NCI-H146 treated with DMSO at 0.1 percent for 48 hours (cell line): ENCODE results near the gene HOXA1.

Source experiments
- DNase-seq: peaks from one replicate; lab custom pipeline; 2025; ENCODE audit not compliant: unreplicated experiment; lab: John Stamatoyannopoulos, UW

Gene HOXA1

DNA sequence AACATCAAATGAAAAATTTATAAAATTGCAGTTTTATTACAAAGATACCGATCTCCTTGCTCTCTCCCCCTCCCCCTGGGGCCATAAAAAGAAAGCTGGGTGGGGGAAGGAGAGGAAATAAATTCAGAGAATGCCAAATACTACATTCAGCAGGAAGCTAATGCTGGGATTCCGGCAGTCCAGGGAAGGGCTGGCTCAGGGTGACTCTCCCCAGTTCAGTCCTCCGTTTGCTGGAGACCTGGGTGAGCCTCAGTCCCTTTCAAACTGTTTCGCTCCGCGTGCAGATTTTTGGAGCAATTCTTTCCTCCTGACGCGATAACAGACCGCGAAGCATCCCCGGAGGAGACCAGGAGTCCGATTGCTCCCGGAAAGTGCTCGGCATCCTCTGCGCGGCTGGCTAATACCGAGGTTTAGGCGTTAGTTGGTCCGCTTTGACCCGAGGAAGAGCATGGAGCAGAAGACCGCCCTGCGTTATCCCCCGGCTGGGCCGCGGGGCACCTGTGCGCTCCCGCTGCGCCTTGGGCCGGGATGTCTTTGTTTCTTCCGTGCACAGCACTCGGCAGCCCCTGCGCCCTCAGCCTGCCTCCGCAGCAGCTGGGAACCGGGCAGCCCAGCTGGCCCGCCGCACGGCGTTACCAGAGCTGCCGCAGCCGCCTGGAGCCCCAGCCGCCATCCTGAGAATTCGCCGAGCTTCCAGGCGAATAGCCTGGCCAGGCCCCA is 10.5 kb upstream of the HOXA1 start:
- no peak for DNase-seq

DNA sequence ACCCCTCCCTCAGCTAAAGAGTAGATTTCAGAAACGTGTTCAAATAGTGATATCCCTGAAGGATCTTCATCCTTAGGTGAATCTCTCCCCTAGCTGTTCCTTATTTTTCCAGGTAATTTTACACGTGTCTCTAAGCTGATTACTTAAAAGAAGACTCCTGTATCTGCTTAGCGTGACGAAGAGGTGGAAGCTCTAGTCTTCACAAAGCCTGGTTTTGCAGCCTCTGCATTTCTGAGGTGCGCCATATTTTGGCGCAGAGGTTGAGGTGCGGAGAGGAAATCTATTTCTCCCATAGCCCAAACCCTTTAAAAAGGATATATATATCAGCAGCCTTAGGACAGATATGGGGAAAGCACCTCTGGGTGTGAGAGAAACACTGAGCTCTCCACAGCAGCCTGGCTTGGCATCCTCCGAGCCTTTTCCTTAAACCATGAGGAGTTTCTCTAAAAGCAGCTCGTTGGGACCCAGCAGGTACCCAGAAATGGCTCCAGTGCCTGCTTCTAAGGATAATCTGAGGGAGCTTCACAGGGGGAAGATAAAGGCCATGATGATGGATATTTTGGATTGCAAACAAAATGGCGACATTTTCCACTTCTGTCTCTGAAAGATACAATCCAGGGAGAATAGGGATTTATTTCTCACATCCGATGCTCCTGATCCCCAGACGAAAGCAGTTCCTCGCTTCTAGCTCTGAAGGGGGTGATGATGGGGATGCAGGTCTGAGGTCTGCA is 9.7 kb upstream of the HOXA1 start:
- no peak for DNase-seq

DNA sequence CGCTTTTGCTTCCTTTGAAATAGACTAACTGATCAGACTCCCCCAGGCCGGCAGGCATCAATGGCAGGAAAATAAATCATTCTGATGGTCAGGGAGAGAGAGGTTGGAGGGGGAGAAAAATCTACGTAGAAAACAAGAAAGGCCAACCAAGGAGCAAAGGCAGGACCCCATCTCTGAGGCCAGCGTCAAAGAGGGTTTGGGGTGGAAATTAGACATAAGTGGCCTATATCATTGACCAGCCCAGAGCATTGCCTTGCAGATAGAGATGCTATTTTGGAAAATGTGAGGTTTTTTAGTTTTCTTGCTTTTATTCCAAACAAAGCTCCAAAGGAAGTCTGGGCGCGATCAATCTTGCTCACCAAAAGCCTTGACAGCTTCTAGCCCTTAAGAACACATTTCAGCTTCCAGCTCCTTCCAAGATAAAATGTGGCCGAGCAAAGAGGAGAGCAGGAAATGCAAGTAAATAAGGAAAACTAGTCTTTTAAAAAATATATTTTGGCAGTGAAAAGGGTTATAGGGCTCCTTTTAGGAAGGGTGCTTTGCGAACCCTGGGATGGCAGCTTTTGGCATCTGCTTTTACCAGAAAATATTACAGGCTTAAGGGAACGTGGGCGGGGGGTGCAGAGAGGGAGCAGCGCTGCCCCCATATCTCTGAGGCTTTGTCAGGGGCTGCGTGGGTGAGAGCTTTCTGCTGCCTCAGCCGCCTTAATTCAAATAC is 8.7 kb upstream of the HOXA1 start:
- DNase-seq: no peak

DNA sequence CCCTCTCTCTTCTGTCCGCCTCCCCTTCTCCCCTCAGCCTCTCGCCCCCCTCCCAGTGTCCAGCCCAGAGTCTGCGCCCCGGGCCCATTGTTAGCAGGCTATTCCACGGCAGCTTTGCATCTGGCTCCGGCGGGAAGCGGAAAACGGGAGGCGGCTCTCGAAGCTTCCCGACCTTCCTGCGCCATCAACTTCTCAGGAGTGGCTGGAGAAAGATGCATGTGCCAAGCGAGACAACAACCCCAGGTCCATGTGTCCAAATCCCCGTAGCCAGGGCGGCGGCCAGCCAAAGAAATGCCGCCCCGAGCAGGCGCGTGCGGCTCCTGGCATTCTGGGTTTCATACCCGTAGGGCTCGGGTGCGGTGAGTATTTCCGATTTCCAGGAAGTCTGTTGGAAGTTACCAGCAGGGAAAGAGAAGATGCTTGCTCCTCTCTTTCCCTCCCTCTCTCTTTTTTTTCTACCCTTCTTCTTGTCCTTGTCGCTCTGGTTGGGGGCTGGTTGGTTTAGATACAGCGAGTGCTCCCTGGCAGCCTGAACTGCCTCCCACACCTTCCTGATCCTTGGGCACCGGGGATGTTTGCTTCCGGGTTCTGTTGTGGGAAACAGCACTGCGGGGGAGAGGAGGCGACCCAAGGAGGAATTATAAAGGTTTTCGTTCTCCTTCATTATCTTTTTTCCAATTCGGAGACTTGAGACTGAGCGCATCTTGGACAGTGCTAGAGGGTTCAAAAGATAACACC is 7.9 kb upstream of the HOXA1 start:
- DNase-seq: no peak

DNA sequence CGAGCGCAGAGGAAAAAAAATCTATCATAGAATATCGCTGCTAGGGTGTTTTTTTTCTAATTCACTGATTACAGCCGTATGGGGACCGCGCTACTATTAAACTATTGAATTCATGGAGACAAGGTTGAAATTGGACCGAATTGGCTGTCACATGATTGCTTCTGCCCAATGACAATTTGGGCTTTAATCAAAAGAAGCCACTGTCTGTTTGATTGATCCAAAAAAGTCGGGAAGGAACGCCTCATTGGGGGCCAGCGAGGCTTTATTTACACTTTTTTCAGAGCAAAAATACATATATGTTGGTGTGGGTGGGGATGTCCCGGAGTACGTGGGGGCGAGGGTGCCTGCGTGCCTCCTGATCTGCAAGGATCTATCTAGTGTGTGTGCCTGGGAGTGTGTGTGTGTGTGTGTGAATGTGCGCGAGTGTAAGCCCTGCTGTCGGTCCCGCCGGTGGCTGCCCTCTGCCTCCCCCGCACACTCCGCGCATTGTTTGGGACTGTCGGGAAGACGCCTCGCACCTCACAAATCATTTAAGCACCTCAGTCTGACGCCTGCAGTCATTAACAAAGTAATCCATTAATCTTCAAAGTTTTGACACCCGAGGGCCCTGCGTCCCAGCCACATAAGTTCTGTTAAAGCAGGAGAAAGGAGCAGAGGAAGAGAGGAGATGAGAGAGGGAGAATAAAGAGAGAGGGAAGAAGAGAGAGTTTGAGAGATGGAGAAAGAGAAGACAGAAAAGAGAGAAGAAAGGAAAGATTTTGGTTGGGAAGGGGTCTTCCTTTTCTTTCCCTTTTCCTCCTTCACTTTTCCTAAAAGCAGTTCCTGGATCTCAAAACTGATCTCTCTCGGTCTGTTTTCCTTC is 7.0 kb upstream of the HOXA1 start, which contains the start of gene HOXA2:
TSS of gene HOXA2 (minus strand) at position 103 of the 862 bp plus-strand sequence. CDS start 183 bp downstream, outside the sequence.
- no peak for DNase-seq

DNA sequence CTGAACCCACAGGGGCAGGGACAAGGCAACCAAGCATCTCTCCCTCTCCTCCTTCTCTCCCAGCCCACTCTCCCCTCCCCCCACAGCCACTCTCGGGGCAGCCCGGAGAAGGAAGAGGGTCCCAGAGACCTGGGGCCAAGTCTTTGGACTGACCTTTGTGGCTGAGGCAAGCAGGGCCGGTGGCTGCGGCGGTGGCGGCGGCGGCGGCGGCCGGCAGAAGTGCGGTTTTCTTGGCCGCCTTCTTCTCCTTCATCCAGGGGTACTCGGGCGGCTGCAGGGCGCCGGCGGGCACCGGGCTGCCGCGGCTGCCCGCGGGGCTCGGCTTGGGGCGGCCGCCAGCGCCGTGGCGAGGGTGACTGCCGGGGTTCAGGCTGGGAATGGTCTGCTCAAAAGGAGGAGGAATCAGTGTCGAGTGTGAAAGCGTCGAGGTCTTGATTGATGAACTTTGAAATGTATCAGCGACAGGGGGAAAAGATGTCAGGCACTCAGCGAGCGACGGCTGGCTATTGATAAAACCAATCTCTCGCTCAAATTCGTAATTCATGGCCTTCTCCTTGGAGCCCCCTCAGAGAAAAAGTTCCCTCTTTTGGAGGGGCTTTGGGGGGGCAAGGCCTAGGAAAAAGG is 6.3 kb upstream of the HOXA1 start:
- DNase-seq: no peak

DNA sequence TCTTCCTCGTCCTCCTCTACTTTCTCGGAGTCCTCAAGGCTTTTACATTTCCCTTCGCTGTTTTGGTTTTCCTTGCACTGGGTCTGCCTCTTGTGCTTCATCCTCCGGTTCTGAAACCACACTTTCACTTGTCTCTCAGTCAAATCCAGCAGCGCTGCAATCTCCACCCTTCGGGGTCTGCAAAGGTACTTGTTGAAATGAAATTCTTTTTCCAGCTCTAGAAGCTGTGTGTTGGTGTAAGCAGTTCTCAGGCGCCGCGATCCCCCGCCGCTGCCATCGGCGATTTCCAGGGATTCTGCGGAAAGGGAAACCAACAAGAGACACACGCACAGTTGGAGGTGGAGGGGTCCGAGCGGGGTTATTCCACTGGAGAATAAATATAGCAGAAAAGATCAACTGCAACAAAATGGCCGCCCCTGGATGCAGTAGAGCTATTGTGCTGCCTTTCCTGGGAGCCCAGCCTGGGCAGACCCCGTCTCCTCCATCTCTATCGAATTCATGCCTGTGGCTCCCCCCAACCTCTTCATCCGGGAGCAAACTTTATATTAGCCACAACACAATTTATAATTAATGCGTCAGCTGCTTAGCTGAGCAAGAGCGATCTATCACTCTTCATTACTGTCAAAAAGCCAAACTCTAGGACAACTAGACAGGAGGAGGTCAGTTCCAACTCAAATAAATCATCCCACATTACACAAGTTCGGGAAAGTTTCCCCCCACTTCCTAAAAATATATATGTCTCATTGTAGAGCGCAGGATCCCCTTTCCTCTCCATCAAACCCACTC is 5.6 kb upstream of the HOXA1 start:
- no peak for DNase-seq

DNA sequence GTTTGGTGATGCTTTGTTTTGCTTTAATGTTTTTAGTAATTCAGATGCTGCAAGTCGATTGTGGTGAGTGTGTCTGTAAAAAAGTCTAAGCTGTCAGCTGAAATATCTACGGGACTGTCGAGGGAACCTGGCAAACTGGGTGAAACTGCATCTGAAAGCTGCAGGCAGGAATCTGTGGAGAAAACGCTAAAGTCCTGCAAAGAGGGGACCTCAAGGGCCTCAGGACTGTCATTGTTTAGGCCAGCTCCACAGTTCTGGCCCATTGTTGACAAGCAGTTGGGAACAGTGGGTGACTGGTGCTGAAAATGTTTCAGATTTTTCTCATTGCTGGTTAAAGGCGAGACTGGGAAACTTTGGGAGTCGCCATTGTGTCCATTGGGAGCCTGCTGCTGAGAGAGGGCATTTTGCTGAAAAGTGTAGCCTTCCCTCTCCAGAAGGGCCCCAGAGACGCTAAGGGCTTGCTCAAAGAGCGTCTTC is 4.9 kb upstream of the HOXA1 start:
- DNase-seq: no peak

DNA sequence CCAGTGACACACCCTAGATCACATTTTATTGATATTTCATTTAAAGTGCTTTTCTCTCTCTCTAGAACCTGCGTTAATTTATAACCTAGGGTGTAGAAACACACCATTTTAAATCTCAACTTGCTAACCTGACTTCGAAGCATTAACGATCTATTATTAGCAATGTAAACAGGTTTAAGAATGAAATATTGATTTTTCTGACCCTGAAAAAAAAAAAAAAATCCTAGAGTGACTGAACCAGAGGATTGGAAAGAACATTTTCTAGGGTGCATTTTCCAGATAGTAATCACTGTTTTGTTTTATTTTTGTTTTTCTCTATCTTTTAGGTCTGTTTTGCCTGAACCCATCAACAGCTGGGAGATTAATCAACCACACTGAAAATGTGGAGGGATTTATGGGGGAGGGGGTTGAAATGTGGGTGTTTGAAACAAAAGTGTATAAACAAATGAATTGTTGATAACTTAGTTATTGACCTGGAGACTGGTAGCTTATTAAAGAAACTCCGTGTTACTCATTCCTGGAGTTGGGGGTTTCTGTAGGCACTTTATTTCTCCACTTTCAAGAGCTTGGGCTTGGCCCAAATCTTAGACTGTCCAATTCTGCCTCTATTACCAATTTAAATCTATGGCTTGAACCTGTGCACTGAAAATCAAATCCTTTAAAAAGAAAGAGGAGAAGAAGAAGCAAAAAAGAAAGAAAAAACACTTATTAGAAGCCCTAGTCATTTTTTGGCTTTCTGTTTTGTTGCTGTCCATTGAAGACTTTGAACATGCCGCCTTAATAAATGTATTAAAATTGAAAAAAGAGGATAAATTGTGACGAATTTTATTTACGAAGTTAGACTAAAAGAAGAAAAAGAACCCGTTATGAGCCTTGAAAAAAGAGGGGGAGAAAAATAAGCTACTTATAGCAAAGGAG is 3.9 kb upstream of the HOXA1 start:
- no peak for DNase-seq

DNA sequence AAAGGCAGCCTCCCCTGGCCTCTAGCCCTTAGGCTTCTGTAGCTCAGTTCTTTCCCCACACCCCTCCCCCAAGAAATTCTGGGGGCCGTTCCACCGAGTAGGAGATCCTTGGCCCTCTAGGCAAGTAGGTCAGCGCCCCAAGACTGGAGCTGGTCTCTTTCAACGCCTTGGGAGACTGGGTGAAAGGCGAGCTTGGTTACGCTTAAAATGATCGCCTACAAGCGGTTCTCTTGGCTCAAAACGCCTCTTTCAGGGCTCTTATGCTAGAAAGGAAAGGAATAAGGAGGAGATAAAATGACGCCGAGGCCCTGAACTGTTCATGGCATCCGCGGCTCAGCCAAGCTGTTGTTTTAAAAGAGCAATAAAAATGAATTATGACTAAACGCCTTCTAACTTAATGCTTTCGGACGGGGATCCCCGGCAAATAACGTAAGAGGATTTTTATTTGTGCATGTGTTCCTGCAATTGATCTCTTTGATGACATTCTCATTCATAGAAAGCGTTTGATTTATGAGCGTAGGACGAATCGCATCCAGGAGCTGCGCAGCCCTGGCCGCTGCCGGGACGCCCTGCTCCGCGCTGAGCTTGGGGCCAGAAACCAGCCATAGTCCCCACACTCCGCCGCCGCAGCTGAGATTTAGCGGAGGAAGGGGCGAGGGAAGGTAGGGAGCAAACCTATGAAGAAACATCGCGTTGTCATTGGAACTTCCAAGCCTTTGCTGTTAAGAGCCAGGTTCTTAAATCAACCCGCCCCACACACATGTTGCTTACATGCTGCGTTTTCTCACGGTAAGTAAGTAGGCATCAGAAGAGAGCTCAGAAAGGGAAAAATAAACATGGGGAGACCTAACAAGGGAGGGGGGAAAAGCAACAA is 3.0 kb upstream of the HOXA1 start:
- no peak for DNase-seq

DNA sequence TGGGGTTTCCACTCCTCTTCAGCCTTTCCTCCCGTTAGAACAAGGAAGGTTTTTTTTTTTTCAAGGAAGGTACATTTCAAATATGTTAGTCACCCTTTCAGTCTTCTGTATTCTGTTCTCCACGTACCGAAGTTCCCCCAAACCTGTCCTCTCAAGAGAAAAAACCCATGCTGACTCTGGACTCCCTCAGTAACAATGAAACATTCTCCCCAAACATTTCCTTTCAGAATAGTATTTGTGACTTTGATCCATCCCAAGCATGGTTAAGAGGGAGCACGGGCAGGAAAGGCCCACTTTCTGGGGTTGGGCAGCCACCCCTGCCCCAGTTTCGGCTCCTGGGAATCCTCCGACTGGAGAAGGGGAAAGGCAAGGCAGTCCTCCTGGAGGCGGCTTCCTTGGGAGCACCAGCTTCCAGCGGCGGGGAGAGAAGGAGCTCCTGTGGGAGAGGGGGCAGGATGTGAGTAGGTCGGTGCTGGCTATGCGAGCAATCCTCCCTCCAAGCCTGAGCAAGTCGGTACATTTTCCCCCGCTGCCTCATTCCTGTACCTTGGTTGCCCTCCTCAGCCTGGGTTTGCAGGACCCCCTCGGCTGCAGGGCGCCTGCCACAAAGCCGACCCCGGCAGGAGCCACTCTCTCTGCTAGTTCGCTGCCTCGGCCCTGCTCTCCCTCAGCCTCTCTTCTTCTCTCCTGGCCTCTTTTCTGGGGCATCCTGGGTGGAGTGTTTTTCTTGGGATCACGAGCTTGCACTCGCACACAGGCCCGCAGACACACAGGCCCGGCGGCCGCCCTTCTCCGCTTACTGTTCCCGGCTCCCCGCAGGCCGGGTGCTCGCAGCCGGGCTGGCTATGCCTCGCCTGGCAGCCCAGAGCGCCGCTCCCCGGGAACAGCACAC is 2.1 kb upstream of the HOXA1 start:
- DNase-seq: no peak

DNA sequence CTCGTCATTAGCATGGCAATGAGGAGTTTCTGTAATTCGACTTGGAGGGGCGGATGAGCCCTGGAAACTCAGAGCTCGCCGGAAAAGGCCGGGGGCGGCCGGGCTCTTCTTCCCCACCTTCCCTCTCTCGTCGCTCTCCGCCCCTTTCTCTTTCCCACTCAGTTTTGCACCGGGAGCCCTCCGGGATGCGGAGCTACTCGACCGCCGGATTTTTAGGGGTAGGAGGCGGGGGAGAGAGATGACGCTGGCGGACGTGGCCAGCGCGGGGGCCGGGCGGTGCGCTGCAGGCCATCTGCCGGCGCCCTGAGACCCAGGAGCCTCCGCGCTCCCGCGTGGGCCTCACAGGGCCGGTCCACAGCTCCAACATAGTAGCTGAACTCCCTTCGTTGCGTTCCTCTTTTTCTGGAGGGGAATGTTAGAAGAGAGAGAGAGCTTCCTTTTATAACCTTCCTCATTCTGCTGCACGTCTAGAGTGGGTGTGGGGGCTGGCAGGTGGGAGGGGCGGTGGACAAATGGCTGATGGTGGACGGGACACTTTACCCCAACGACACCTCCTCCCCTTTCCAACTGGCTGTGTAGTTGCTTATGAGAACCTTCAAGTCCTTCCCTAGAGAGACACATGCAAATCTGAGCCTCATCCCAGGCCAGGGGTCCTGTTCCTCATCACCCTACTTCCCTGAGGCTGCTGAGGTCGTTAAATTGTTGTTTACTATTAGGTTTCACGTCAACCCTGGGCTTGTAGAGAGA is 1.1 kb upstream of the HOXA1 start:
- peak; percentile 42 for DNase-seq

DNA sequence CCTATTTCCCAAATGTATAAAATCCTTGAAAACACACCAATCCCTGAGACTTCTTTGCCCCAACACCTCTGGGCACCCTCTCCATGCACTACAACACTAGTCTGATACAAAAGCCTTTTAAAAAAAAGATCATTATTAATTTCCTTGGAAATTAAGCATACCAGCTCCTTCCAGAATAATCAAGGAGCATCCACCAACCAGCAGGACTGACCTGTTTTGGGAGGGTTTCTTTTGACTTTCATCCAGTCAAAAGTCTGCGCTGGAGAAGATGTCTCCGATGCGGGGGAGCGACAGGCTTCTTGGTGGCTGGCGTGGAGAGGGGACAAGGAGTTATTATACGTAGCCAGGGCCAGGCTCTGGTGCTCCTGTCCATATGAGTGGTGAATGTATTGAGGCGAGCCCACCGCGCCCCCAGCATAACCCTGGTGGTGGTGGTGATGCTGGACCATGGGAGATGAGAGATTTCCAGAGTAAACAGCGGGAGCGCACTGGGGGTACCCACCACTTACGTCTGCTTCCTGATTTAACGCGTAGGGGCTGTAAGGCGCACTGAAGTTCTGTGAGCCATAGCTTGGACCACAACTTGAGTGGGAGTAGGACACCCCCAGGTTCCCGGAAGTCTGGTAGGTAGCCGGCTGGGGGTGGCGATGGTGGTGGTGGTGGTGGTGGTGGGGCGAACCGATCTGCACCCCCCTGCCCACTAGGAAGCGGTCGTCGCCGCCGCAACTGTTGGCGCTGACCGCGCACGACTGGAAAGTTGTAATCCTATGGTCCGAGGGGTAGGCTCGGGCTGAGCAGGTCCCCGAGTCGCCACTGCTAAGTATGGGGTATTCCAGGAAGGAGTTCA is 527 bp downstream of the HOXA1 start:
- DNase-seq: no peak

DNA sequence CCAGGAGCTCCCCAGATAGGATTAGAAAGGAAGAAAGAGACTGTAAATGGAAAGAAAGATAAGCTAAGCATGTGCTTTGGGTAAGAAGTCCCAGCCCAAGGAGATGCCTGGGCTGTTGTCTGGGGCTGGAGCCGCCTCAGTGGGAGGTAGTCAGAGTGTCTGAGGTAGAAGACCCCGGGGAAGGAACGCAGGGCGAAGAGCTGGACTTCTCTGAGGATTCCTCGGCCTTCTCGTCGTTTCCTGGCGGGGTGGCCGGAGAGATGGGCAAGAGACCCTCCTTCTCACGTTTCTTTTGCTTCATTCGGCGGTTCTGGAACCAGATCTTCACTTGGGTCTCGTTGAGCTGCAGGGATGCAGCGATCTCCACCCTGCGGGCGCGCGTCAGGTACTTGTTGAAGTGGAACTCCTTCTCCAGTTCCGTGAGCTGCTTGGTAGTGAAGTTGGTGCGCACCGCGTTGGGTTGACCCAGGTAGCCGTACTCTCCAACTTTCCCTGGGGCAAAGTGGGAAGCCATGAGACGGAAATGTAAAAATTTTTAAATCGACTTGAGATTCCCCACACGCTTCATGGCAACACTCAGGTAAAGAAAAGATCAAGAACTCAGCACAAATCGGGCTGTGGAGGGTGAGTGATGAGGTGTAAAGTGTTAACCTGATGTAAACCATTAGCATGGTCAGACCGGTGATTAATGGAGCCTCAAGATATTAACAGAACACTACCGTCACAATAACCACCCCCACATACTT is 1.3 kb downstream of the HOXA1 start:
- no peak for DNase-seq
